HG02885 (cell line): ENCODE data around the gene MBD3.

ENCODE experiments used
- ATAC-seq: cut with Tn5 transposase; IDR thresholded peaks from one replicate; pipeline ENCODE4 v1.9.1; 2021; ENCODE audit warnings: mild to moderate bottlenecking; ENCODE audit not compliant: unreplicated experiment, poor library complexity

The MBD3 gene

GRCh38 chr19:1602091-1602707 lies 9.5 kb upstream of the MBD3 start:
- no peak for ATAC-seq

GRCh38 chr19:1601613-1602064 lies 9.0 kb upstream of the MBD3 start:
- no peak for ATAC-seq

- no peak for ATAC-seq
These were observed 6.8 kb upstream of the MBD3 start for GRCh38 chr19:1599460-1599846.

GRCh38 chr19:1598777-1599459 lies 6.3 kb upstream of the MBD3 start:
- no peak for ATAC-seq

GRCh38 chr19:1593501-1593772 lies 772 bp upstream of the MBD3 start:
- ATAC-seq, result no peak

- peak; percentile 70 for ATAC-seq
These were observed 476 bp downstream of the MBD3 start for GRCh38 chr19:1592024-1592754.

GRCh38 chr19:1591421-1592023 lies 1.1 kb downstream of the MBD3 start:
- ATAC-seq, result no peak

GRCh38 chr19:1590641-1591397 lies 1.8 kb downstream of the MBD3 start:
- no peak for ATAC-seq

- no peak for ATAC-seq
These were observed 4.8 kb downstream of the MBD3 start for GRCh38 chr19:1587872-1588271.

- ATAC-seq, result no peak
These were observed 7.5 kb downstream of the MBD3 start for GRCh38 chr19:1585243-1585580.

GRCh38 chr19:1584500-1585242 lies 8.0 kb downstream of the MBD3 start:
- ATAC-seq, result no peak

GRCh38 chr19:1582201-1582600 lies 10.5 kb downstream of the MBD3 start:
- no peak for ATAC-seq

- no peak for ATAC-seq
These were observed 11.7 kb downstream of the MBD3 start for GRCh38 chr19:1580957-1581356.

- no peak for ATAC-seq
These were observed 12.3 kb downstream of the MBD3 start for GRCh38 chr19:1580382-1580781.

- no peak for ATAC-seq
These were observed 13.4 kb downstream of the MBD3 start for GRCh38 chr19:1579222-1579621.

- ATAC-seq, result no peak
These were observed 14.6 kb downstream of the MBD3 start for GRCh38 chr19:1577929-1578618.

GRCh38 chr19:1577090-1577928 lies 15.4 kb downstream of the MBD3 start:
- ATAC-seq, result no peak

GRCh38 chr19:1576242-1577089 lies 16.2 kb downstream of the MBD3 start:
- ATAC-seq, result no peak
